ENCODE data around the gene SCAMP4.

The SCAMP4 gene

GRCh38 chr19:1917146-1917545, 11.9 kb downstream of the SCAMP4 start:
- no peak for FAIRE-seq

GRCh38 chr19:1917926-1918325, 12.7 kb downstream of the SCAMP4 start:
- no peak for FAIRE-seq

- no peak for FAIRE-seq
Observed at GRCh38 chr19:1918975-1919374, 13.8 kb downstream of the SCAMP4 start.

- no peak for FAIRE-seq
Observed at GRCh38 chr19:1920644-1921043, 15.4 kb downstream of the SCAMP4 start.

- no peak for FAIRE-seq
Observed at GRCh38 chr19:1921326-1921725, 16.1 kb downstream of the SCAMP4 start.

- no peak for FAIRE-seq
Observed at GRCh38 chr19:1921825-1922224, 16.6 kb downstream of the SCAMP4 start.

GRCh38 chr19:1922803-1923202, 17.6 kb downstream of the SCAMP4 start:
- no peak for FAIRE-seq

GRCh38 chr19:1923319-1923718, 18.1 kb downstream of the SCAMP4 start:
- FAIRE-seq = no peak

- FAIRE-seq = no peak
Observed at GRCh38 chr19:1924320-1924961, 19.2 kb downstream of the SCAMP4 start.

- no peak for FAIRE-seq
Observed at GRCh38 chr19:1925544-1925943, 20.3 kb downstream of the SCAMP4 start.

- FAIRE-seq = no peak
Observed at GRCh38 chr19:1929021-1929742, 24.0 kb downstream of the SCAMP4 start.

- no peak for FAIRE-seq
Observed at GRCh38 chr19:1931445-1931844, 26.2 kb downstream of the SCAMP4 start.

- FAIRE-seq = no peak
Observed at GRCh38 chr19:1932395-1932794, 27.2 kb downstream of the SCAMP4 start.

GRCh38 chr19:1933244-1933643, 28.0 kb downstream of the SCAMP4 start:
- FAIRE-seq = no peak

- no peak for FAIRE-seq
Observed at GRCh38 chr19:1933942-1934341, 28.7 kb downstream of the SCAMP4 start.

- no peak for FAIRE-seq
Observed at GRCh38 chr19:1935484-1936208, 30.4 kb downstream of the SCAMP4 start.

- FAIRE-seq = no peak
Observed at GRCh38 chr19:1936430-1936829, 31.2 kb downstream of the SCAMP4 start.

GRCh38 chr19:1936916-1937610, 31.9 kb downstream of the SCAMP4 start:
- FAIRE-seq = no peak

GRCh38 chr19:1938071-1938470, 32.9 kb downstream of the SCAMP4 start:
- FAIRE-seq = no peak

- FAIRE-seq = no peak
Observed at GRCh38 chr19:1941146-1942077, 36.2 kb downstream of the SCAMP4 start, which contains the start of gene CSNK1G2. Gene CSNK1G2, plus strand, starts transcription at chr19:1941172. Its CDS starts 28,601 bp downstream, at chr19:1969773.

- no peak for FAIRE-seq
Observed at GRCh38 chr19:1942078-1942933, 37.1 kb downstream of the SCAMP4 start.

All from colon (tissue), 2 donors.